NCI-H345 (cell line): Measurements from ENCODE around the gene PAPSS2.

Source experiments
- DNase-seq: peaks from one replicate; lab custom pipeline; 2025; lab: John Stamatoyannopoulos, UW

Gene PAPSS2

DNA sequence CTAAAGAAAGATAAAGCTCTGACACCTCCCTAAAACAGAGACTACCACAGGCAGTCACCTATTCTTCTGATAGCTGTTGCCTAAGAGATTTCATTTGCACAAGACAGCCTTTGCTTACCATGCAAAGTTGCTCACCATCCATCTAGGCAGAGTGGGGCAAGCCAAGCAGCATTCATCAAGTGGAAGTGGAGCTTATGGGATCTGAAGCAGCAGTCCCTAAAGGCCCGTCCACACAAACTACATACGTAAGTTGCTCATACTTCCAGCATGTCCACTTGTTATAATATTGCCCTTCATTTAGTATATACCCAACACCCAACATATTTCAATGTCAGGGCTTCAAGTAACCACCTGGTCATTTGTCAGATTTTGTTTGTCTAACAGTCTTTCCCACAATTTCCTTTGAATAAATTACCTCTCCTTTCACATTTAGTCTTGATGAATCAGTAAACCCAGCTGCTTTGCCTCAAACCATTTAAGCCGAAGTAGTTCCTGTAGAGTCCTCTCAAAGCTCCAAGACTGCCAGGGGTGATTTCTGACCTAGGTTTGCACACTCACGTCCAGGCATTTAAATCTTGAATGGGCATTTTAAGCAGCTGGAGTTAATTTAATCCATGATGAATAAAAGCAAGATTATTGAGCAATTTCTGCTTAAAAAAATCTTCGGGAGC lies 90.5 kb downstream of the PAPSS2 start:
- no peak for DNase-seq

DNA sequence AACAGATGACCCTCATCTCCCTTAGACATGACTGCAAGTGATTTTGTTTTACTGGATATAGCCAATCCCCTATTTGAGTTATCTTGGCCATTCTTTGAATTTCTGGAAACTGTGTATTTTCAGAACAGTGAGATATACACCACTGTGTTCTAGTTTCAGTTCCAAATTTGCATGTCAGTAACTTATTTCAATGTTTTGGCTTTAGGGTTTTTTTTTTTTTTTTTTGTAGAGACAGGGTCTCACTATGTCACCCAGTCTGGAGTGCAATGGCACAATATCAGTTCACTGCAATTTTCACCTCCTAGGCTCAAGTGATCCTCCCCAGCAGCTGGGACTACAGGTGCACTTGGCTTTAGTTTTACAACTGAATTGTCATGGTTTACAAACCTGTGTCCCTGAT lies 91.1 kb downstream of the PAPSS2 start:
- DNase-seq, result no peak

DNA sequence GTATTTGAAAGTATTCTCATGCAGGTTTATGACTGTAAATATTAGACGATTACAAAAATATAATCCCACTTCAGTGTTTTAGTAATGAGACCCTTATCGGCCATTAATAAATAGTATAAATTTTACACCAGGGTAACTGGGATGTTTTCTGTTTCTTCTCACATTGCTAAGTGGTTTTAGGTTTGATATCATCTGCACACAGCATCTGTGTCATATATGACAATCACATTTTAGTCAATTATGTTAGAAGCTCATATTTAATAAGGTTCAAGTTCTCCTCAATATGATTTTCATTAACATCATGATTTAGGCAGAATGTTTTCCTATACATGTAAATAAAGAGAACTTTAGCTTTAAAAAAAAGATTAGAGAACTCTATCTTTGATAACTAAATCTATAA lies 91.6 kb downstream of the PAPSS2 start:
- DNase-seq, result no peak

DNA sequence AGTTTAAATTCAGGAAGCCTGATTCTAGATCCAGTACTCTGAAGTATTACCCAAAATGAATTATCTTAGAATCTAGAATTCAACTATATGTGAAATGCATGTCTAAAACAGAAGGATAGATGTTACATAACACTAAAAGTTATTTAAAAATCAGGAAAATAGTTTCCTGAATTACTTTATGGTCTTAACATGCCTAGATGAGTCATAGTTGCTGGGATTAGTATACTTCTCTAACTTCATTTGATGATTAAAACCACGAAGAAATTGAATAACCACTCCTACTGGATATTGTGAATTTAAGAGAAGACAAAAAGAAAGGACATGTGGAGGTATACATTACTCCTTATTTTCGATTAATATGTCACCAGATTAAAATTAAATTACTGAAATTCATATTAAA lies 92.9 kb downstream of the PAPSS2 start:
- no peak for DNase-seq

DNA sequence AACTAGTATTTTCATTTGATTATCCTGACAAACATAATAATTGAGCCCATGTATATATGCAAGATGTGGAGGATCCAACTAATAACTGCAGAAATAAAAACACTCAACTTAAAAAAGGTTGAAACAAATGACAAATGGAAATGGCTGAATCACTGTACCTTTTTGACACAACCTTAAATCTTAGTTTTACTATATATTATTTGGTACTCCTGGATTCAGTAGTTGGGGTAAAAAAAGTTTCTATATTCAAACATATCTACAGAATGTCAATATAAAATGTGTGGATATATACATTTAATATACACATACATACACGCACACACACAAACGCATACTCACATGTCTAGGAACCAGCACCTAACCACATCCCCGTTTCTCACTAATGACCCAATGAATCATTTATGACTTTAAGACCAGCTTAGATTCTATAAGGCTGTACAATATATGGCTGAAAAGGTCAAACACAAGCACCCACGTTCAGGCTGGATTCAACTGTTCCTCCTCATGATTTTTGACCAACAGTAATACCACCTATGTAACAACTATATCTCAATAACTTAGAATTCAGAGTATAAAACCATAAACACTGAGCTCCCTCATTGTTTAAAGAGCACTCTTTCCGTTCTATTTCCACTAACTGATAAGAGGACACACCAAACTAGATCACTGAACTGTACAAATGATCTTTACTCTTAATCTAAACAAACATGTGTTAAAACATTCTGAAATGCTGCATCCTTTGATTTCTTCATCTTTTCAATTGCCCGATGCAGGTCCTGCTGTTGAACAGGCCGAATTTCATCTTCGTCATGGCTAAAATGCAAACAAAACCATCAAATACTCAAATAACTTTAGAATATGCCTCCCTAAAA lies 94.6 kb downstream of the PAPSS2 start:
- no peak for DNase-seq

DNA sequence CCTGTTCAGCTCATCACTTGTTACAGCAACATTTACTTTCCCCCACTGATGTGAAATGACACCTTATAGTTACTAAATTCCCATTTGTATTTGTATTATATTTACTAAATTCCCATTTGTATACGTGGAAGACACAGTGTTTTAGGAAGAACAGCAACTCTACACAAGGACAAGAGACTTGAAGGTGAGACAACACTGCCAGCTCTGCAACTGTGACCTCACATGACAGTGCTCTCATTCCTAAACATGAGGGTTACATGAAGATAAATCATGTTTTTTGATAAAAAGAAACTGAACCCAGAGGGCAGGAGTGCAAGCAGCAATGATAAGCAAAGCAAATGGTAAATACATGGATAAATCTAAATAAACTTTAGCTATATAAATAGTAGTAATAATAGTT lies 98.0 kb downstream of the PAPSS2 start:
- DNase-seq, result no peak

DNA sequence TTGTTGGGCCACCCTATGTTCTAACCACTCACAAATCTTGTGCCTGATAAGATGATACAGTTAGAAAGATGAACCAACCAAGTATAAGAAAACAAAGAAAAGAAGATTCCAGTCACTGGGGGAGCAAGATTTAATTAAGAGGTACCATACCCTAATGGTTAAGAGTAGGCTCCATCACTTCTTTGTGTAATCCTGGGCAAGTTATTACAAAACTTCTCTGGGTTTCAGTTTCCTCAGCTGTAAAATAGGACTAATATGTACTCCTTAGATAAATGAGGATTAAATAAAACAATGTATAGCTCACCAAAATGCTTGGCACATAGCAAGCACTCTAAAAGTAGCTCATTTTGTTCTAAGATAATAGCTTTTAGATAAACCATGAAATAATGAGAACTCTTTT lies 99.9 kb downstream of the PAPSS2 start:
- no peak for DNase-seq

DNA sequence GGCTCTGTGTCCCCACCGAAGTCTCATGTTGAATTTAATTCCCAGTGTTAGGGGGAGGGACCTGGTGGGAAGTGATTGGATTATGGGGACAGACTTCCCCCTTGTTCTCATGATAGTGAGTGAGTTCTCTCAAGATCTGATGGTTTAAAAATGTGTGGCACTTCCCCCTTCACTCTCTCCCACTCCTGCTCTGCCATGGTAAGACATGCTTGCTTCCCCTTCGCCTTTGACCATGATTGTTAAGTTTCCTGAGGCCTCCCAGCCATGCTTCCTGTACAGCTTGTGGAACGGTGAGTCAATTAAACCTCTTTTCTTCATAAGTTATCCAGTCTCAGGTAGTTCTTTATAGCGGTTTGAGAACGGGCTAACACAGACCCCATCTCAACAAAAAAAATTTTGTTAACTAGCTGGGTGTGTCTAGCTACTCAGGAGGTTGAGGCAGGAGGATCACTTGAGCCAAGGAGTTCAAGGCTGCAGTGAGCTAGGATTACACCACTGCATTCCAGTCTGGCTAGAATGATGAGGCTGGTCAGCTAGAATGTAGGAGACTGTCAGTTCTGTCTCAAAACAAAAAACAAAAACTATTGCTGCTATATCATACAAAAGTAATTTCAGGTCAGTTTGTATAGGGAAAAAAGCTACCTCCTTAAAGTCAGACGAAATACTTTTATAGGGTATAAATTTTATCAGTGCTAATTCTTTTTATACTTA lies 100.7 kb downstream of the PAPSS2 start:
- no peak for DNase-seq

DNA sequence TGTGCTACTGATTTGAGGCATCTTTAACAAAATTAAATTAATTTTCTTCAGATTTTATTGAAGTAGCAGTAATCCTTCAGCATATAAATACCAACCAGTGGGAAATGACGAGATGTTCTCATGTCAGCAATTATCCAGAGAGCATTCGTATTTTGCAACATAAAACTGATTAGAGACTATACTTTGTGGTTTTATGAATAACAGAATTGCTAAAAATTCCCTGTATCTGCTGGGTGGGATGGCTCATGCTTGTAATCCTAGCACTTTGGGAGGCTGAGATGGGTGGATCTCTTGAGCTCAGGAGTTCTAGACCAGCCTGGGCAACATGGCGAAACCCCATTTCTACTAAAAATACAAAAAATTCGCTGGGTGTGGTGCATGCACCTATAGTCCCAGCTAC lies 101.5 kb downstream of the PAPSS2 start:
- no peak for DNase-seq

DNA sequence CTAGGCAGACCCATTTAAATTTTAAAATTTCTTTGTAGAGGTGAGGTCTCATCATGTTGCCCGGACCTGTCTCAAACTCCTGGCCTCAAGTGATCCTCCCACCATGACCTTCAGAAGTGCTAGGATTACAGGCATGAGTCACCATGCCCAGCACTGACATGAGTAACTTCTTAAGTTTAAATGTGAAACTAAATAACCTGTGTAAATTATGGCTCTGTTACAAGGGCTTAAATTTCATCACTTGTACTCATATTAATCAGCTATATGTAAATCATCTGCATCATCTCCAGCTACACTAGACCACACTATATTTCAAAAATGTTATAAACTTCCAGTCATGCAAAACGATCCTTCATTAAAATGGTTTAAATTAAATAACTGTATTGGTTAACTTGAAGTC lies 102.2 kb downstream of the PAPSS2 start:
- DNase-seq, result no peak

DNA sequence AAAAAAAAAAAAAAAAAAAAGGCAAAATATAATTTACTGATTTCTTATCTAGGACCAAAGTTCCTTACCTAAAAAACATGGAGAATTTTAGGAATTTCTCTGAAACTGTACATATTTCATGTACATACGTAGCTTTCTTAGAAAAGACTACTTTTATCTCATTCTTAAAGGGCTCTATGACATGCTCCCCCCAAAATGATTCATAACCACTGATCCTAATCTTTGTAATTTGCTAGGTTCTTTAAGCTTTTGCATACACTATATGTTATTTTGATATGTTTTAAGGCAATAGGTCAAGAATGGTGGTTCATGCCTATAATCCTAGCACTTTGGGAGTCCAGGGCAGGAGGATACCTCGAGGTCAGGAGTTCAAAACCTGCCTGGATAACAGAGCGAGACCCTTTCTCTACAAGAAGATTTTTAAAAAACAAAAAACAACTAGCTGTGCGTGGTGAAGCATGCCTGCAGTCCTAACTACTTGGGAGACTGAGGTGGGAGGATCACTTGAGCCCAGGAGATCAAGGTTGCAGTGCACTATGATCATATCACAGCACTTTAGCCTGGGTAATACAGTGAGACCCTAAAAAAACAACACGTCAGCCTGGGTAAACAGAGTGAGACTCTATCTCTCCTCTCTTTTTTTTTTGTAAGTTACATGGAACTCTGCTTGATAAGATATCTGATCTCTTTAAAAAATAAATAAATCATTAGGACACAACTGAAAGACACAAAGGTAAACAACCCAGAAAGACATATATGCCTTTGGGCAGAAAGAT lies 103.6 kb downstream of the PAPSS2 start:
- DNase-seq, result no peak

DNA sequence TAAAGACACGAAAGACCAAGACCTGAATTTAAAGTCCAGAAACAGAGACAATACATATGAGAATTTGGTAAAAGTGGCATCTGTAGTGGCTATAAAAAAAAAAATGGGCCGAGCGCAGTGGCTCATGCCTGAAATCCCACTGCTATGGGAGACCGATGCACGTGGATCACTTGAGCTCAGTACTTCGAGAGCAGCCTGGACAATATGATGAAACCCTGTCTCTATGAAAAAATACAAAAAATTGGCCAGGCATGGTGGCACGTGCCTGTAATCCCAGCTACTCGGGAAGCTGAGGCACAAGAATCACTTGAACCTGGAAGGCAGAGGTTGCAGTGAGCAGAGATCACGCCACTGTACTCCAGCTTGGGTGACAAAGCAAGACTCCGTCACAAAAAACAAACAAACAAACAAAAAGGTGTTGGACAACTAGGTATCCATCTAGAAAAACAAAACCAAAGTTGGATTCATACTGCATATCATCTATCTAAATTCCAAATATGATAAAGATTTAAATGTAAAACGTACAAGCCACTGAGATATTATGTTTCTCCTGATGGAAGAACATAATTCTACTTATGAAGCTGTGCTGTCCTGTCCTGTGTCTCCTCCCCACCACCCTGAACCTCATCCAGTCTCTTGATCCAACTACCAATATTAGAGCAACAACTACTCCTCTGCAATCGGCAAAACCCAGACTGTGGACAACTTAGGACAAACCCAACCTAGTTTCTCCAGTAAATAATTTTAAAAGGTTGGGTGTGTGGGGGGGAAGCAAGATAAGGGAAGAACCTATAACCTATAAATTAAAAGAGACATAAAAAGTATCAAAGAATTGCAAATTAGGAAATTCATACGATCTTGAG lies 104.6 kb downstream of the PAPSS2 start:
- DNase-seq, result no peak

DNA sequence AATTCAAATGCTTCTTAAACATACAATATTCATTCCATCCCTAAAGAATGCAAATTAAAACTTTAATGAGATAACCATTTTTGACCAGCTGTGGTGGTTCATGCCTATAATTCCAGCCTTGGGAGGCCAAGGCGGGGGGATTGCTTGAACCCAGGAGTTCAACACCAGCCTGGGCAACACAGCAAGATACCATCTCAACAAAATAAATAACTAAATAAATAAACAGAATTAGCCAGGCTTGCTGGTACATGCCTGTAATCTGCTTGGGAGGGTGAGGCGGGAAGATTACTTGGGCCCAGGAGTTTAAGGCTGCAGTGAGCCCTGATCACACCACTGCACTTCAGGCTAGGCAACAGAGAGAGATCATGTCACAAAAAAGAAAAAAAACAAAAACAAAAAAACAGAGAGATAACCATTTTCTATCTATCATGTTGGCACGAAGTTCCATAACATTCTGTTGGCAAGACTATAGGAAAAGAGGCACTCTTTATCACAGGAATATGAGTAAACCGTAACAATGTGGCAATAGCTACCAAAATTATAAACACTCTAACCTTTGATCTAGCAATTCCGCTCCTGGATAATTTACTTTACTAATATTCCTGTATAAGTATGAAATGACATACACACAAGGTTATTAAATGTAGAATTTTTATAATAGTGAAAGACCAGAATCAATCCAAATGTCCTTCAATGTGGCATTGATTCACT lies 106.1 kb downstream of the PAPSS2 start:
- DNase-seq, result no peak

DNA sequence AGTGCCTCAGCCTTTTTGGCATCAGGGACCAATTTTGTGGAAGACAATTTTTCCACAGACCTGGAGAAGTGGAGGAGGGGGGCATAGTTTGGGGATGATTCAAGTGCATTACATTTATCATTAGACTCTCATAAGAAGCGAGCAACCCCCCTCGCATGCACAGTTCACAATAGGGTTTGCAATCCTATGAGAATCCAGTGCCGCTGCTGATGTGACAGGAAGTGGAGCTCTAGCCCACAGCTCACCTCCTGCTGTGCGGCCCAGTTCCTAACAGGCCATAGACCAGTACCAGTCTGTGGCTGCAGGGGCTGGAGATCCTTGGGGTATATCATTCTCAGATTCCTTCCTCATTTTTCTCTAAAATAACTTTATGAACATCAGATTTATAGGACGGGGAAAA lies 107.6 kb downstream of the PAPSS2 start:
- DNase-seq, result no peak

DNA sequence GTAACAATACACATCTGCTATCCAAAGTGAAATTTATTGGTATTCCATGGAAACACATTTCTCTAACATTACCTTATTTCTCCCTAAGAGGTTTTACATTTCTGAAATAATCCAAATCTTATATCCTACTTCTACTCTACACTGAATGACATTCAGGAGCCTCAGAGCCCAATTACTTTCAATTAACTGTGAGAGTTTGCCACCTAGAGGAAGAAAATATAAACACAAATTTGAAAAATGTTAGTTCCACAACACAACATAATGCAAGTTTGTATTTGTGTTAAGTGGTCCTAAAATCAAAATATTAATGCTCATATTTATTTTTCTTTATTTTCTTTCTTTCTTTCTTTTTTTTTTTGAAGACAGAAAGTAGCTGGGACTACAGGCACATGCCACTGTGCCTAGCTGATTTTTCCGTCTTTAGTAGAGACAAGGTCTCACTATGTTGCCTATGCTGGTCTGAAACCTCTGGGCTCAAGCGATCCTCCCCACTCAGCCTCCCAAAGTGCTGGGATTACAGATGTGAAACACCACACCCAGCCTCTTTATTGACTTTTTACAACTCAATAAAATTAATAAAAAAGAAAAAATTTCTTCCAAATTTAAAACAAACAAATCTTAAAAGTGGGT lies 112.3 kb downstream of the PAPSS2 start:
- DNase-seq, result peak; percentile 1

DNA sequence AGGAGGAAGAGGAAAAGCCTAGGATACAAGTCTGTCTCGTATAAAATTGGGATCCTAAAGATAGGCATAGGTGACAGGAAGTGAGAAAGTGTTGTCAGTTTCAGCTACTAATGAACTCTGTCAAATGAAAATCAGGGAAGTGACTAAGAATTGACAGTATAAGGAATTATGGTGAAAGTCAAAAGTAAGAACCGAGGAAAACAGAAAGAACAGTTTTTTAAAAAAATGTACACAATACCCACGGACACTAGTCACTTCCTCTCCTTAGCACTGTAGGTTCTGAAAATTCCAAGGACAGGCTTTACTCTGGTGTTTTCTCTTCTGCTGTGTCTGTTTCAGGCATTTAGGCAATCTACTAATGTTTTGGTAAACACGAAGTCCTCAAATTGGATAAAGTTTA lies 116.1 kb downstream of the PAPSS2 start:
- DNase-seq, result no peak

DNA sequence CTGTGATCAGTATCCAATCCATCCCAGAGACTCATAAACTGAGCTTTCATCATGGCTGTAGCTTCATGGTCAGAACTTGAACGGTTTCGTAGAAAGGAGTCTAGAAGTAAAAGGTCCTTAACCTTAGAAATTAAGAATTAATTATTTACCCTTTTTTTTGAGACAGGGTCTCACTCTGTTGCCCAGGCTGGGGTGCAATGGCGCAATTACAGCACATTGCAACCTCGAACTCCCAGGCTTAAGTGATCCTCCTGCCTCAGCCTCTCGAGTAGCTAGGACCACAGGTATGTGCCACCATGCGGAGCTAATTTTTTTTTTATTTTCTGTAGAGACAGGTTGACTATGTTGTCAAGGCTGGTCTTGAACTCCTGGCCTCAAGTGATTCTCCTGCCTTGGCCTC lies 116.7 kb downstream of the PAPSS2 start:
- no peak for DNase-seq

DNA sequence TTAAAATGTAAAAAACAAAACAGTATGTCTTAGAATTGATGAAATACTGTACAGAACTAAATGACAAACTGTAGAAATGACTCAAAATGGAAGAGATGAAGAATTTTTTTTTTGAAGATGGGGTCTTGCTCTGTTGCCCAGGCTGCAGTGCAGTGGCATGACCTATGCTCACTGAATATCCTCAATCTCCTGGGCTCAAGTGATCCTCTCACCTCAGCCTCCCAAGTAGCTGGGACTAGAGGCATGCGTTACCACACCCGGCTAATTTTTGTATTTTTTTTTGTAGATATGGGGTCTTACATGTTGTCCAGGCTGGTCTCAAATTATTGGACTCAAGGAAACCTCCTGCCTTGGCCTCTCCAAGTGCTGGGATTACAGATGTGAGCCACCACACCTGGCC lies 121.9 kb downstream of the PAPSS2 start:
- DNase-seq, result no peak

DNA sequence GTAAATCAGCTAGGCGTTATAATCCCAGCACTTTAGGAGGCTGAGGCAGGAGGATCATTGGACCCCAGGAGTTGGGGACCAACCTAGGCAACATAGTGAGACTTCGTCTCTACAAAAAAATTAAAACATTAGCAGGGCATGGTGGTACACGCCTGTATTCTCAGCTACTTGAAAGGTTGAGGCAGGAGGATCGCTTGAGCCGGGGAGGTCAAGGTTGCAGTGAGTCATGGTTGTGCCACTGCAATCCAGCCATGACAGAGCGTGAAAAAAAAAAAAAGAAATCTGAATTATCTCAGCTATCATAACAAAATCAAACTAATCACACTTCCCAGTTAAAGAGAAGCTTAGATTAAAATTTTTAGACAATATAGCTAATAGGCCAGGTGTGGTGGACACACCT lies 123.0 kb downstream of the PAPSS2 start:
- DNase-seq, result no peak

DNA sequence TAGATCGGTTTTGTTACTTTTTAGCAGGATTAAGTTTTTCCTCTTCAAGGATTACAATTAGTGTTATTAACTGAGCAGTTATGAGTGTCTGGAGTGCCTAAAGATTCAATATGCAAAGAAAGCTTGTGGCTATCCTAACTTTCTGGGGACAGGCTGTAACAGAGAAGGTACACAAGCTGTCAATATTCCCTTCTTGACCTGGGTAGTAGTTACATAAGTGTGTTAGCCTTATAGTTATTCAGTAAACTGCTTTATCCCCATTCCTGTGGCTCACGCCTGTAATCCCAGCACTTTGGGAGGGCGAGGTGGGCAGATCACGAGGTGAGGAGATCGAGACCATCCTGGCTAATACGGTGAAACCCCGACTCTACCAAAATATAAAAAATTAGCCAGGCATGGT lies 126.7 kb downstream of the PAPSS2 start:
- DNase-seq, result no peak
